HS-27A (cell line): Measurements from ENCODE around the gene MRPS30.
"Not testable (repeated sequence)": the region's sequence is repeated elsewhere in the genome, so short reads cannot be mapped to it uniquely, and the experiment has no call there.

Source experiments
- DNase-seq: peaks from one replicate; pipeline ENCODE4 v3.0.0-alpha.2; 2012; ENCODE audit warnings: low read depth, missing footprints

The MRPS30 gene

DNA sequence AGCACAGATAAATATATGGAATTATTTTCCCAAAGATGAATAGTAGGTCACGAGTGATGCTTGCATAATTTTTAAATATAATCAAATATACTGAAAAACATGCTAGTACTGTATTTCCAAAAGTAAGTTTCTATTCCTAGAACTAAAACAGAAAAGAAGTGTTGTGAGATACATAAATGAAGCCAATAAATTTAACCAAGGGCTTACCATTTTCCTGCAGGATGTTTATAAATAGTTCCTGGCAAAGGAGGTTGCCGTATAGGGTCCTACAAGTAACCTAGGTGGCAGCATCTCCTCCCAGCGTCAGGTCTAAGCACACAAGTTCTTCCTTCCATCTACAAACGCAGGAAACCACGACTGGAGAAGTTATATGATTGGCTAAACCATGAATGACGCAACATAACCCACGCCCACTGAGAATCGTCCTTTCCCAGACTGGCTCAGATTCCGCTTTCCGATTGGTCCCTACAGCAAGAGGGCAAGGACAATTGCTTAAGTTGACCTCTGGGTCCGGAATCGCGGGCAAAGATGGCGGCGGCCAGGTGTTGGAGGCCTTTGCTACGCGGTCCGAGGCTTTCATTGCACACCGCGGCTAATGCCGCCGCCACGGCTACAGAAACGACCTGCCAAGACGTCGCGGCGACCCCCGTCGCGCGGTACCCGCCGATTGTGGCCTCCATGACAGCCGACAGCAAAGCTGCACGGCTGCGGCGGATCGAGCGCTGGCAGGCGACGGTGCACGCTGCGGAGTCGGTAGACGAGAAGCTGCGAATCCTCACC is at the start of gene MRPS30:
Gene MRPS30, plus strand, starts transcription at position 513 of the 780 bp plus-strand sequence. Its CDS starts 16 bp downstream, at position 529.
- peak; percentile 98 for DNase-seq

DNA sequence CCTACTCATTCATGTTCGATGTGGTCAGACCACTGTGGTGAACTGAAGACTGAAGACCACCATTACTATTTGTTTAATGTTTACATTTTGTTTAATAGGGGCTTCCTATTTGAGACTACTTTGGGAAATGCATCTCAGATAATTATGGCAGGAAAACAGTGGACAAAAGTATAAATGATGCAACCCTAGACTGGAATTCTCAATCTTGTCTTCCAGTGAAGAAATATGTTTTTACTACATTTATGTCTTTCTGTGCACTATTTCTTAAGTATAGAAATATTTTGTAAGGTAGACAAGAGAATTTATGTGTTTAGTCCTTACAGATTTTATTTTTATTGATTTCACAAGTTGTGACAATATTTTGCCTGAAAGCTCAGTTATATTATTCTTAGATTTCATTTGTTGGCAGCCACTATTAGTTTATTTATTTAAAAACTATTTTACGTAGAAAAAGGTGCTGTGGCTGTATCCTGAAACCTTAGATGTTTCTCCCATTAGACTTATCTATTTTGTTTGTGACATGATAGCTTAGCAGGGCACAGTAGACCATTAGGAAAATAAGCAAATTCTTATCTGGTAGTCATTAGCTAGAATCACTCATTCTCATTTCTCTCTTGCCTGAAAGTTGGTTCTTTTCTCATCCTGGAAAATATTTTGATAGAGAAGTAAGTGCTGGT is 39.4 kb upstream of the MRPS30 start:
- DNase-seq, result no peak

DNA sequence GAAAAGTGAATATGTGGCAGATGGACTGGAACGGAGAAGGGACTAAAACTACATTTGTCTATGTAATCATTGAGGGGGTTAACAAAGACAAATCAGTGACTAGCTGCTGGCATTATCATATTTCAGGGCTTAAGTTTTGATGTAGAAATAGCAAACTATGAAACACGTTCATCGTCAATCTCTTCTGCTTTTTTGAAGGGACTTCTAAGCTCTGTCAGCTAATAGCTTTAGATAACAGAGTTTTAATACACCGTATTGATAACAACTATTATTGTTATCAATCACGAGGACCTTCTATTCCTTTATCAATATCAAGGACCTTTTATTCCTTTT is 38.9 kb upstream of the MRPS30 start:
- no peak for DNase-seq

DNA sequence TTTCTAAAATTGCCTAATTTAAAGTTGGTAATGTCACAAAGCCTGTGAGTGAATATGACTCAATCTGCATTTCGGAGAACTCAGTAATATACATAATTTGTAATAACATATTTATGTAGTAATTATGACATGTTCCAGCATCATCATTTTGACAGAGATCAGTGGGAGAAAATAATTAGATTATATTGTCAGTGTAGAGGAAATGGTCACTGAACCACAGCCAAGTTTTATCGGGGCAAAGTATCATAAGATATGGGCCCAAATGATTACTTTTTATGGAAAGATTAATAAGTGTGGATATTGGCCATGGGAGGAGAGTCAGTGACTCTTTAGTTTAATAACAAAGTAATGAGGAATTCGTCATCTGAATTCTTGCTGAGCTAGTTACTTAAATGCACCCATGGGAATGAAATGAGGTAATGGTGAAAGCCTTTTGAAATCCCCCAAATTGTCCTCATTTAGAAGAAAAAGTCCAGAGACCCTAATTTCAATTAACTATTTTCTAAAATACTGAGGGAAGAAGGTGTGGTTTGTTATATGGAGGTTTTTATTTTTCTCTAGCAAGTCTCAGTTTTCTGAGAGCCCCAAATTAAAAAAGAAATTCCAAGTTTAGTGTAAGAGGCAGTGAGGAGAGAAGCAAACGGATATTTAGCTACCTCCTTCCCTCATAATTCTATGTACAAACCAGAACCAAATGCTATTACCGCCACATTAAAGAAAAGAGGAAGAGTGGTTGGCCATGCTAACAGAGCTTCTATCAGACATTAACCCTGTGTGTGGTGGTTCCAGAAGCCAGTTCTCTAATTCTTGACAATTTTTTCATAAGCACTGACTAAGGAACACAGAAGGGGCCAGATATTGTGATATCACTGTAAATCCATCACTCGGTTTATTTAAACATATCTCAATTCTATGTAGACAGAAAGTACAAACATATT is 37.7 kb upstream of the MRPS30 start:
- DNase-seq, result no peak

DNA sequence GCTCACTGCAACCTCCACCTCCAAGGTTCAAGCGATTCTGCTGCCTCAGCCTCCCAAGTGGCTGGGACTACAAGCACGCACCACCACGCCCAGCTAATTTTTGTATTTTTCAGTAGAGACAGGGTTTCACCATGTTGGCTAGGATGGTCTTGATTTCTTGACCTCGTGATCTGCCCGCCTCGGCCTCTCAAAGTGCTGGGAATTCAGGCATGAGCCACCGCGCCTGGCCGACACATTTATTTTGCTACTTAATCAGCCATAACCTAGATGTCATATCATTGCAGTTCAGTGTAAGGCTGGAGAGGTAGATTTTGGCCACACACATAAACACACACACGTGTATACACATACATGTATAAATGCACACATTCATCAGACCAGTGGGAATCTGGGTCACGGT is 36.4 kb upstream of the MRPS30 start:
- DNase-seq, result not testable (repeated sequence)

DNA sequence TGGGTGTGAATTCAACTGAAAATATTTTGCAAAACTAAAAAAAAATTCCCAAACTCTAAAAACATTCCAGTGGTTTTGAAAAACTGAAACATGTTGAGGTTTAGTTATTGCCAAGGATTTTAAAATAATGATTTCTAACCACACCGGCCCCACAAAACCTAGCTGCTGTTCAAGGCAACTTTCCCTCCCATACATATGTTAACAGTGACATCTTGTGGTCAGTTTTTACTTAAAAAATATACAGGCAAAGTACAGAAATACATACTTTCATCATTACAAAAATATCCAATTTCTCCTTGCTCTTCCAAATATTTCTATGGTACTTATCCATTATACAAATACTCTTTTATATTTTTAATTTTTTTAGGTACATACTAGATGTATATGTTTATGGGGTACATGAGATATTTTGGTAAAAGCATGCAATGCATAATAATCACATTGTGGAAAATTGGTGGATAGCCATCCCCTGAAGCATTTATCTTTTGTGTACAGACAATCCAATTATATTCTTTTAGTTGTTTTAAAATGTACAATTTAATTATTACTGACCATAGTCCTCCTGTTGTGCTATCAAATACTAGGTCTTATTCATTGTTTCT is 34.4 kb upstream of the MRPS30 start:
- peak; percentile 31 for DNase-seq

DNA sequence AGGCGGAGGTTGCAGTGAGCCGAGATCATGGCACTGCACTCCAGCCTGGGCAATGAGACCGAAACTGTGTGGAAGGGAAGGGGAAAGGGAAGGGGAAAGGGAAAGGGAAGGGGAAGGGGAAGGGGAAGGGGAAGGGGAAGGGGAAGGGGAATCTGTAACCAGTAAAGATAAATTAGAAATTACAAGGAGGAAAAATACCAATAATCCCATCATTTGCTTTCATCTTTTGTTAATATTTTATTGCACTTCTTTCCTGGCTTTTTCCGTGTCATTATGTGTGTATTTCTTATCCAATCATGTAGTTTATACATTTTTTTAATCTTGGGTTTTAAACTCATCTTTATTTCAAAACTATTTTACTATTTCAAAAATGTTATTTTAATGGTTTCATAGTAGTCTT is 29.6 kb upstream of the MRPS30 start:
- no peak for DNase-seq

DNA sequence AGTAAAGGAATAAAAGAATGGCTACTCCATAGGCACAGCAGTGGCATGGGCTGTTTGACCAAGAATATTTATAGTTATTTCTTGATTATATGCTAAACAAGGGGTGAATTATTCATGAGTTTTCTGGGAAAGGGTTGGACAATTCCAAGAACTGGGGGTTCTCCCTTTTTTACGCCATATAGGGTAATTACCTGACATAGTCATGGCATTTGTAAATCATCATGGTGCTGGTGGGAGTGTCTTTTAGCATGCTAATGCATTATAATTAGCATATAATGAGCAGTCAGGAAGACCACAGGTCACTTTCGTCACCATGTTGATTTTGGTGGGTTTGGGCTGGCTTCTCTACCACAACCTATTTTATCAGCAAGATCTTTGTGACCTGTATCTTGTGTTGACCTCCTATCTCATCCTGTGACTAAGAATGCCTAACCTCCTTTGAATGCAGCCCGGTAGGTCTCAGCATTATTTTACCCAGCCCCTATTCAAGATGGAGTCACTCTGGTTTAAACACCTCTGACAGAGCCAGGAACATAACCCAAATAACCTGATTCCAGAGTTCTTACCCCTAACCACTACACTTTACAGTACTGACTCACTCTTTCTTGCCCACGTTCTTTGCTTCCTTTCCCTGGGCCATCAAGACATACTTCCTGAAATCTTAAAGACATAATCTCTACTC is 25.0 kb upstream of the MRPS30 start:
- DNase-seq, result no peak

DNA sequence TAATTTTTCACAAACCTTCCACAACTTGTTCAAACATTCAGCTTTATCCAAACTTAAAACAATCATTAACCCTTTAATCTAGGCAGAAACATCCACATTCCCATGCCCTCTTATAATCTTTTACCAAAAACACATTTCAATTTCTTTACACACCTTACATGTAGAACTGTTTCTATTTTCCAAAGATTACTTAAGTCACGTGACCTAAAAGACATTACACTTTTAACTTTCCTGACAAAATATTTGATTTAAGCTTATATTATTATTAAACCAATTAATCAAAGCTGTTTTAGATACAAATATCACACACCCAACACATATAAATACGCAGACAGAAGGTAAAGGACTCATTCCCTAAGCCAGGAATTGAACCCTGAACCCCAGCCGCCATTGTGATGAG is 21.0 kb upstream of the MRPS30 start:
- DNase-seq, result no peak

DNA sequence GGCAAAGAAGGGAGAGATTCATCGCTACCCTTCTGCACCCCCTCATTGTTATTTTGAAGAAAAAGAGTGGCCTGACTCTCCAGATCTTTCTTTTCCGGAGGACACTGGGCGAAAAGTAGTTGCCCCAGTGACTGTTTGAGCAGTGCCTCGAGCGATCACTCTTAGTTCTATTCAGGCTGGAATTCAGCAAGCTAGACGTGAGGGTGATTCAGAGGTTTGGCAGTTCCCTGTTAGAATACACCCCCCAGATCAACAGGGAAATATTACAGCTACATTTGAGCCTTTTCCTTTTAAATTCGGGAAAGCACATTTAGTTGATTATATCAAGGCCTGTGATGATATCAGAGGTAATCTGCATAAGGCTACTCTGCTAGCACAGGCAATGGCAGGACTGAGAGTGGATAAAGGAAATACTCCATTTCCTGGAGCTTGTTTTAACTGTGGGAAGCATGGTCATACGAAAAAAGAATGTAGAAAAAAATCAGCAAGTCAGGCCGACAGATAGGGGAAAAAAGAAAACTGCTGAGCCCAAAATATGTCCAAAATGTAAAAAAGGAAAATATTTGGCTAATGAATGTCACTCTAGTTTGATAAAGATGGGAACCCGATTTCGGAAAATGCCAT is 19.3 kb upstream of the MRPS30 start:
- DNase-seq, result peak; percentile 34

DNA sequence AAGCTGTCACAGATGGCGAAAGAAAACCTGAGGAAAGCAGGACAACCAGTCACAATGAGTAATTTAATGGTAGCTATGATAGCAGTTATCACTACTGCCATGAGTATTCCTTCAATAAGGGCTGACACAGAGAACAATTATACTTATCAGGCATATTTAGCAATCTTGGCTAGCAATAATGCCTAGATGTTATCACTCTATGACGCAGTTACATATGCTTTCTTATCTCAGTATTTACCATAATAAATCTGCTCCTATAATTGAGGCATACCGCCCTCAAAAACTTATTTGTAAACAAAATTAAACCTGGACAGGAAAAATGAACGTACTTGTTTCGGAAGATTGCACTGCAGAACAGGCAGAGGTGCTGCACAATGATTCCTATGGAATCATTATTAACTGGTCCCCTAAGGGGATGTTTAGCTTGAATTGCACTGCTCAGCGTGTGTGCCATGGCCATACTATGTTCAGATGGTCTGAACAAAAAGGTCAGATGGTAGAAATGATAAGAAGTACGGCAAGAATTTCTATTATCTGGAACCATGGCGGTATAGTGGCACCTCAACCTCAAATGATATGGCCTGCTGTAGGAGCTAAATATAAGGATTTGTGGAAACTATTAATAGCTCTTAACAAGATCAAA is 16.6 kb upstream of the MRPS30 start:
- DNase-seq, result not testable (repeated sequence)

DNA sequence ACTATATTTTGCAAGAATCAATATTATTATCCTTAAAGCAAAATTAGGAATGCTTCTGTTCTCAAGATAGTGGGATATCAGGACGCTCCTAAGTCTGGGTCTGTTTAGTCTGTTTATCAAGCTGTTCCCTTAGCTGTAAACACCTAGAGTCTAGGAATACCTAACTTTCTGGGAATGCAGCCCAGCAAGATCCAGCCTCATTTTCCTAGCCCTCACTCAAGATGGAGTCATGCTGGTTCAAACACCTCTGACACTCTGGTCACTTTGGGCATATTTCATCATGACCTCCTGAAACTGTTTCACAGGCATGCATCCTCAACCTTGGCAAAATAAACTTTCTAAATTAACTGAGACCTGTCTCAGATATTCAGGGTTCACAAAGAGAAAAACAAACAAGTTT is 14.4 kb upstream of the MRPS30 start:
- no peak for DNase-seq

DNA sequence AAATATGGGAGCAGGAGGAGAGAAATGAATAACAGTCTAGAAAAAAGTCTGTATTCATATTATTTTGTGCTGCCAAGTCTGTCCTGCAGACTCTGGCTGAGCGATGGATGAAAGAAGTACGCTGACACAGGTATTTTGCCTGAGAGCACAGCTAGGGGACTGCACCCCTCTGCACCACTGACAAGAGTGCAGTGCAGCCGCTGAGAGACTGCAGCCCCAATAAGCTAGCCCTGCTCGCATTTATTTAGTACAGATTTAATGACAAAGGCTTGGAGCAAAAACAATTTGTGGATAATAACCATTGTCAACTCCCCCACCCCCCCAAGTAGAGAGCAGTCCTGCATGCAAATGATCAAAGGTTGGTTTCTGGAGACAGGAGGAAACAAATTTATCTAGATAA is 13.3 kb upstream of the MRPS30 start:
- DNase-seq, result no peak

DNA sequence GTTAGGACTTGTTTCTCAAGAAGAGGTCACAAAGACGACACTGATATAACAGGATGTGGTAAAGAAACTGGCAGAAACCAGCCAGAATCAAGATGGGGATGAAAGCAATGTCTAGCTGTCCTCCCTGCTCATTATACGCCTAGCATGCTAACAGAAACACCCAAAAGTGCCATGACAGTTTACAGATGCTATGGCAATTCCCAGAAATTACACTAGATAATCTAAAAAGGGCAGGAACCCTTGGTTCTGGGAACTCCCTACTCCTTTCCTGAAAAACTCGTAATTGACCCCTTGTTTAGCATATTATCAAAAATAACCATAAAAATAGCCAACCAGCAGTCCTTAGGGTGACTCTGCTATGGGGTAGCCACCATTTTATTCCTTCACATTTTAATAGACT is 10.9 kb upstream of the MRPS30 start:
- DNase-seq, result no peak

DNA sequence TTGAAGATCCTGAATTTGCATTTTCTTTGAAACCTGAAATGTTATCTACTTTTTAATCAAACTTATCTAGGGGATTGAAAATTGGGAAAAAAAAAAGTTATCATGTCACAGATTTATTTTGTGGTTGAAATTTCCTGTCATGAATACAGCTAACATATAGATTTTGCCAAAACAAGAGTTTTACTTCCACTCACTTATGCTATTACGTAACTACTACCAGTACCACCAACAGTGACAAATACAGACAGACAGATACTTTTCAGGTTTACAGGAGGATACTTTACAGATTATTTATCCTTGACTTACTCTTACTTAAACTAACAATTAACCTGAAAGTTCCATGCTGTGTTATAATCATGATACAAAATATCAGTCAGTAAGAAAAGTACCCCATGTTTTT is 6.8 kb upstream of the MRPS30 start:
- DNase-seq, result no peak

DNA sequence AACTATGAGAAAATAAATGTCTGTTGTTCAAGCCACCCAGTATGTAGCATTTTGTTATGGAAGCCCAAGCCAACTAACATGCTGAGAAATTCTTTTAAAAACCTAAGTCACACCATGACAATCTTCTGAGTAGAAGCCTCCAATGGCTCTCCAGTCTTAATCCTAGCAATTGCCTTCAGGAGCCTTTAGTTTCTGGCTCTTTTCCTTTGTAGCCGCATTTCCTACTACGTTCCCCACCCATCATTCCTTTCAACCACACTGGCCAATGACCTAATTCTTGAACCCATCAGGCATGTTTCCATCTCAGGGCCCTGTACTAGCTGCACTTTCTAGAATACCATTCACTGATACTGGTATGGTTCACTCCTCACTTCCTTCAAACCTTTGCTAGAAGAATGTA is 2.1 kb upstream of the MRPS30 start:
- DNase-seq, result no peak

DNA sequence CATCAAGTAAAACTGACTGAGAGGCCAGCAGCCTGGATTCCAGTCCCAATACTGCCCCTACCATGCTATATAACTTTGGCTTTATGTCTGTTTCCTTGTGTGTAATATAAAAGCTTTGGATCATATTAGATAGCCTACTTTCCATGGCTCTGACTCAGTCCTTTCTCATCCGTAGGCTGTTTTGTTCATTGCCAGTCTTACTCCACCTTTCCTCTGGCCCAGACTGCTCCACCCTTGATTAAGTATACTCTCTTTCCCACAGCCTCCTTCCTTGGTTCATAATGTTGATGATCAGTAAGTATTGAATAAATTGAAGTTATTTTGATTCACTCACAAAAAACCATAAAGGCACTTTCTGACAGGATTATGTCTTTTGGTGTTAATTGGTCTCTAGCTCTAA is 1.5 kb upstream of the MRPS30 start:
- no peak for DNase-seq

DNA sequence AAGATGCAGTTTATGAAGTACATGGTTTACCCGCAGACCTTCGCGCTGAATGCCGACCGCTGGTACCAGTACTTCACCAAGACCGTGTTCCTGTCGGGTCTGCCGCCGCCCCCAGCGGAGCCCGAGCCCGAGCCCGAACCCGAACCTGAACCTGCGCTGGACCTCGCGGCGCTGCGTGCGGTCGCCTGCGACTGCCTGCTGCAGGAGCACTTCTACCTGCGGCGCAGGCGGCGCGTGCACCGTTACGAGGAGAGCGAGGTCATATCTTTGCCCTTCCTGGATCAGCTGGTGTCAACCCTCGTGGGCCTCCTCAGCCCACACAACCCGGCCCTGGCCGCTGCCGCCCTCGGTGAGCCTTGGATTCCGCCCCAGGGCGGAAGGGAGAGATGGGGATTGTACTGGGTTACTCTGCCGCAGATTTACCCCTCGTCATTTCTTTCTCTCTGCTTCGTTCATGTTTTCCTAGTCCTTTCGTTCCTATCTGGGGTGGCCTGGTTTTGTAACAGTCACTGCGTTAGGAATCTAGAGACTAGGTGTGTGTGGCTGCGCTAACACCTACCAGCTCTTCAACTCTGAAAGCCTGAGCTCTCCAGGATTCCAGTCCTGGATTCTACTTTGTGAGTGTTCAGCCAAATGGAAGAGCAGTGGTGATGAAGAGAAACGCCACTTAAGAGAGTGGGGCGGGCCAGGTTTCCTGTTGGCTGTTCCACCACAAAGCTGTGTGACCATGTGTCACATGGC is 638 bp downstream of the MRPS30 start:
- DNase-seq, result peak; percentile 12

DNA sequence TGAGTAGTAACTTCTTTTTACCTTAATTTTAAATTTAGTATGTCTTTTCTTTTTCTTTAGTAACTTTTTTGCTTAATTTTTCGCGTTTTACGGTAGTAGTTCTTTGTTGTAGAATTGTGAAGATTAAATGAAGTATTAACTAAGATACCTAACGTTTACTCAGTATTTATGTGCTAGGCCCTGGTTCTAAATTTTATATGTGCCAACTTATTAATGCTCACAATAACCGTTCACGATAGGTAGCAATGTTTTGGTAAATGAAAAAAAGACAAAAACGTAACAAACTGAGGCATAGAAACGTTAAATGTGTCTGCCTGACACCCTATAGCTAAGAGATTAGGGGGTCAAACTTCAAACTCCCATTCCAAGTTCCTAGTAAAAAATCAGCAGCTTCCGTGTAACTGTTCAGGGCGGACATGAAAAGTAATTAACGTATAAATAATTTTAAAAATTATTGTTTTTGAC is 1.2 kb downstream of the MRPS30 start:
- no peak for DNase-seq

DNA sequence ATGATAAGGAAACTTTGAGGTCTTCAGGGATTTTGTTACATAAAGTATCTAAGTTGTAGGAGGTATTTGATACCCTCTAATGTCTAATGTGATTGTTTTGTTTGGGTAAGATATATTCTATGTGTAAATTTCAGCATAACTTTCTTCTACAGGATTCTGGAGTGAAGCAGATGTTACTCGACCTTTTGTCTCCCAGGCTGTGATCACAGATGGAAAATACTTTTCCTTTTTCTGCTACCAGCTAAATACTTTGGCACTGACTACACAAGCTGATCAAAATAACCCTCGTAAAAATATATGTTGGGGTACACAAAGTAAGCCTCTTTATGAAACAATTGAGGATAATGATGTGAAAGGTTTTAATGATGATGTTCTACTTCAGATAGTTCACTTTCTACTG is 6.0 kb downstream of the MRPS30 start:
- DNase-seq, result no peak
